ENCODE results near the gene MTHFD2L.

MTHFD2L gene

GRCh38 chr4:74311696-74312313 lies 153.9 kb downstream of the MTHFD2L start:
- DNase-seq, result peak; percentile 74 to 83 (median 77)

GRCh38 chr4:74314329-74314728 lies 156.4 kb downstream of the MTHFD2L start:
- DNase-seq, result no peak

- no peak for DNase-seq
Measured at GRCh38 chr4:74314944-74315343, 157.0 kb downstream of the MTHFD2L start.

- no peak for DNase-seq
Measured at GRCh38 chr4:74315376-74315775, 157.5 kb downstream of the MTHFD2L start.

GRCh38 chr4:74316397-74316796 lies 158.5 kb downstream of the MTHFD2L start:
- peak in 3 of 4 experiments; percentile 12 to 45 (median 41) for DNase-seq

GRCh38 chr4:74317616-74318246 lies 159.8 kb downstream of the MTHFD2L start:
- peak in 3 of 4 experiments; percentile 33 to 56 (median 40) for DNase-seq

- DNase-seq, result no peak
Measured at GRCh38 chr4:74318276-74318675, 160.4 kb downstream of the MTHFD2L start.

- no peak for DNase-seq
Measured at GRCh38 chr4:74319470-74319869, 161.6 kb downstream of the MTHFD2L start.

GRCh38 chr4:74320559-74321118 lies 162.7 kb downstream of the MTHFD2L start:
- peak; percentile 55 to 83 (median 72) for DNase-seq

- DNase-seq, result no peak
Measured at GRCh38 chr4:74322301-74322700, 164.4 kb downstream of the MTHFD2L start.

GRCh38 chr4:74323663-74324062 lies 165.7 kb downstream of the MTHFD2L start:
- no peak for DNase-seq

- no peak for DNase-seq
Measured at GRCh38 chr4:74324262-74324661, 166.3 kb downstream of the MTHFD2L start.

GRCh38 chr4:74325886-74326285 lies 168.0 kb downstream of the MTHFD2L start:
- no peak for DNase-seq

- peak; percentile 7 to 65 (median 38) for DNase-seq
Measured at GRCh38 chr4:74327762-74328161, 169.8 kb downstream of the MTHFD2L start.

GRCh38 chr4:74328501-74328900 lies 170.6 kb downstream of the MTHFD2L start:
- DNase-seq, result no peak

- DNase-seq, result no peak
Measured at GRCh38 chr4:74329307-74329706, 171.4 kb downstream of the MTHFD2L start.

- DNase-seq, result peak in 3 of 4 experiments; percentile 6 to 29 (median 22)
Measured at GRCh38 chr4:74330295-74330750, 172.4 kb downstream of the MTHFD2L start.

- no peak for DNase-seq
Measured at GRCh38 chr4:74331252-74331651, 173.3 kb downstream of the MTHFD2L start.

GRCh38 chr4:74331944-74332343 lies 174.0 kb downstream of the MTHFD2L start:
- DNase-seq, result no peak

- no peak for DNase-seq
Measured at GRCh38 chr4:74334636-74335035, 176.7 kb downstream of the MTHFD2L start.

- DNase-seq, result peak; percentile 23 to 74 (median 52)
Measured at GRCh38 chr4:74335341-74336021, 177.6 kb downstream of the MTHFD2L start.

- peak; percentile 54 to 89 (median 80) for DNase-seq
Measured at GRCh38 chr4:74338792-74339333, 180.9 kb downstream of the MTHFD2L start.

- no peak for DNase-seq
Measured at GRCh38 chr4:74339501-74339900, 181.6 kb downstream of the MTHFD2L start.

Measured in suppressor macrophage (primary cell).